Smooth muscle cell (in vitro differentiated cells): Measurements from ENCODE around the gene SESN1. TPM values are rescaled to one million over a fixed set of nuclear protein-coding genes. Genes with fewer than 3 reads are reported as not detected.

Source experiments
- DNase-seq: peaks from one replicate; lab custom pipeline; 2025; ENCODE audit not compliant: unreplicated experiment; lab: John Stamatoyannopoulos, UW
- H2AFZ ChIP-seq: fragments of 200-600 bp; sonication (generic); 2 replicates; pipeline ENCODE4 v1.6.0; 2016; ENCODE audit warnings: antibody characterized with exemption, low read depth, mild to moderate bottlenecking
- H3F3A ChIP-seq: fragments of 200-600 bp; sonication (generic); 2 replicates; pipeline ENCODE4 v1.6.0; 2017; ENCODE audit warnings: antibody characterized with exemption, low read depth
- H3K27ac ChIP-seq: fragments of 200-600 bp; sonication (generic); 2 replicates; pipeline ENCODE4 v1.5.1; 2016; ENCODE audit warnings: low read depth, mild to moderate bottlenecking
- H3K27me3 ChIP-seq: fragments of 200-600 bp; sonication (generic); 2 replicates; pipeline ENCODE4 v1.6.1; 2016; ENCODE audit warnings: low read depth, mild to moderate bottlenecking
- H3K36me3 ChIP-seq: fragments of 200-600 bp; sonication (generic); 2 replicates; pipeline ENCODE4 v1.5.1; 2016; ENCODE audit warnings: low read depth
- H3K4me1 ChIP-seq: fragments of 200-600 bp; sonication (generic); 2 replicates; pipeline ENCODE4 v1.5.1; 2016; ENCODE audit warnings: low read depth
- H3K4me2 ChIP-seq: fragments of 200-600 bp; sonication (generic); 2 replicates; pipeline ENCODE4 v1.6.0; 2016; ENCODE audit warnings: mild to moderate bottlenecking
- H3K4me3 ChIP-seq: fragments of 200-600 bp; sonication (generic); 2 replicates; pipeline ENCODE4 v1.5.1; 2016; ENCODE audit warnings: mild to moderate bottlenecking
- H3K79me2 ChIP-seq: fragments of 200-600 bp; sonication (generic); 2 replicates; pipeline ENCODE4 v1.6.0; 2016; ENCODE audit warnings: low read depth, mild to moderate bottlenecking
- H3K9ac ChIP-seq: fragments of 200-600 bp; sonication (generic); 2 replicates; pipeline ENCODE4 v1.6.0; 2016; ENCODE audit warnings: low read depth
- H3K9me3 ChIP-seq: fragments of 200-600 bp; sonication (generic); replicated peaks from 2 replicates; pipeline ENCODE4 v1.5.1; 2016; ENCODE audit warnings: low read depth
- H4K20me1 ChIP-seq: fragments of 200-600 bp; sonication (generic); 2 replicates; pipeline ENCODE4 v1.6.0; 2016; ENCODE audit warnings: low read depth
- WGBS: methylation state at CpG from one replicate; pipeline ENCODE4 v1.1.7; 2016; ENCODE audit warnings: low lambda C conversion rate; 5-methylcytosine and 5-hydroxymethylcytosine counted together
- polyA plus RNA-seq: library from polyadenylated mRNA; unstranded; fragments of >200 nt; fragmentation: Nextera tagmentation; extraction: Ambion mirVana; gene quantifications from 2 replicates; pipeline ENCODE4 v1.2.1, GENCODE V29; 2016
- total RNA-seq: library from RNA; depleted of rRNA; stranded (reverse); fragments of >200 nt; gene quantifications from 2 replicates; pipeline ENCODE4 v1.2.3, GENCODE V29; 2014
- TF ChIP-seq, protein P1 (sequence below): fragments of 200-600 bp; sonication (generic); IDR thresholded peaks from 2 replicates; pipeline ENCODE4 v1.5.1; 2017; ENCODE audit warnings: borderline replicate concordance, mild to moderate bottlenecking, antibody characterized with exemption; ENCODE audit not compliant: insufficient read depth, poor library complexity, severe bottlenecking

SESN1 gene
- total and polyA plus RNA-seq, 2 experiments from 2014 or later, result 24.1 to 38.7 TPM

DNA sequence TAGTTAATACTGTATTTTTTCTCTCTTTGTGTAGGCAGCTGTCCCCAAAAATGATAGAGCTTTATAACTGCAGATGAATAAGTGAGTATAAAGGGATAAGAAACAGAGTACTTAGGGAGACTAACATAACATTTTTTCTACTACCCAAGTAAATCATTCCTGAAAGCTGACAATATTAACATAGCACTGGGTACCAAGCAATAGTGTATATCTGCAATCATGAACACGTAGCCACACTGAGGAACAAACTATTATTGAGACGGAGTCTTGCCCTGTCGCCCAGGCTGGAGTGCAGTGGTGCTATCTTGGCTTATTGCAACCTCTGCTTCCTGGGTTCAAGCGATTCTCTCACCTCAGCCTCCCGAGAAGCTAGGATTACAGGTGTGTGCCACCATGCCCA is 105.9 kb downstream of the SESN1 start:
- H3K27ac ChIP-seq, result no peak overlapping the region
- TF ChIP-seq, protein P1, sequence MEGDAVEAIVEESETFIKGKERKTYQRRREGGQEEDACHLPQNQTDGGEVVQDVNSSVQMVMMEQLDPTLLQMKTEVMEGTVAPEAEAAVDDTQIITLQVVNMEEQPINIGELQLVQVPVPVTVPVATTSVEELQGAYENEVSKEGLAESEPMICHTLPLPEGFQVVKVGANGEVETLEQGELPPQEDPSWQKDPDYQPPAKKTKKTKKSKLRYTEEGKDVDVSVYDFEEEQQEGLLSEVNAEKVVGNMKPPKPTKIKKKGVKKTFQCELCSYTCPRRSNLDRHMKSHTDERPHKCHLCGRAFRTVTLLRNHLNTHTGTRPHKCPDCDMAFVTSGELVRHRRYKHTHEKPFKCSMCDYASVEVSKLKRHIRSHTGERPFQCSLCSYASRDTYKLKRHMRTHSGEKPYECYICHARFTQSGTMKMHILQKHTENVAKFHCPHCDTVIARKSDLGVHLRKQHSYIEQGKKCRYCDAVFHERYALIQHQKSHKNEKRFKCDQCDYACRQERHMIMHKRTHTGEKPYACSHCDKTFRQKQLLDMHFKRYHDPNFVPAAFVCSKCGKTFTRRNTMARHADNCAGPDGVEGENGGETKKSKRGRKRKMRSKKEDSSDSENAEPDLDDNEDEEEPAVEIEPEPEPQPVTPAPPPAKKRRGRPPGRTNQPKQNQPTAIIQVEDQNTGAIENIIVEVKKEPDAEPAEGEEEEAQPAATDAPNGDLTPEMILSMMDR, result no peak
- over 99% methylated on average over 5 of the region's 5 CpGs for WGBS
- H3K36me3 ChIP-seq, result peaks cover 34% of the 10 kb centered on the region
- H2AFZ ChIP-seq, result no peak overlapping the region
- H3K79me2 ChIP-seq, result no peaks in the 10 kb centered on the region
- H4K20me1 ChIP-seq, result peaks cover 8% of the 10 kb centered on the region
- H3K9me3 ChIP-seq, result no peaks in the 10 kb centered on the region
- no peaks in the 10 kb centered on the region for H3F3A ChIP-seq
- H3K27me3 ChIP-seq, result no peaks in the 10 kb centered on the region
- H3K4me2 ChIP-seq, result no peak overlapping the region
- H3K4me1 ChIP-seq, result no peaks in the 10 kb centered on the region
- no peak overlapping the region for H3K9ac ChIP-seq
- H3K4me3 ChIP-seq, result no peak overlapping the region
- no peak for DNase-seq

DNA sequence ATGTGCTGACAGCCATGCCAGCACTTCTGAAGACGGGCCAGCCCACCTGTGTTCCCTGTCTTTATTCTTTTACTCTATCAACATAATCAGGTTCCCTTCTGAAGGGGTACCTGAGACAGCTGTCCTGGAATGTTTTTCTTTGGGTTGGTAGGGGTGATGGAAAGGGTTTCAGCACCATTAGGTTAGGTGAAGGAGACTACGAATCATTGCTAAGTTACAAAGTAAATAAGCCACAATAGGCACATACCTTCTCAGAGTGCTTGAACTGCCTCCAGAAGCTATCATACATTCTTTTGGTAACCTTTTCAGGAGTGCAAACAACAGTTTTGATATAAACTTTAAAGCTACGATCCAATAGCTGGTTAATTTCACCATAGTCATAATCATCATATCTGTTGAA is 106.3 kb downstream of the SESN1 start:
- Histone ChIP-seq H3K9me3 (peaks cover under 1% of the 10 kb centered on the region), H3K4me1 (no peaks in the 10 kb centered on the region), H3K79me2 (no peaks in the 10 kb centered on the region), H3K36me3 (peaks cover 32% of the 10 kb centered on the region), H3K9ac (no peak overlapping the region), H3K4me3 (no peak overlapping the region), H3F3A (no peaks in the 10 kb centered on the region), H3K4me2 (no peak overlapping the region), H3K27me3 (no peaks in the 10 kb centered on the region), H2AFZ (no peak overlapping the region), H4K20me1 (peaks cover 8% of the 10 kb centered on the region), H3K27ac (no peak overlapping the region)
- TF ChIP-seq, protein P1, result no peak
- 97% methylated on average over 3 of the region's 3 CpGs for WGBS
- DNase-seq, result no peak

DNA sequence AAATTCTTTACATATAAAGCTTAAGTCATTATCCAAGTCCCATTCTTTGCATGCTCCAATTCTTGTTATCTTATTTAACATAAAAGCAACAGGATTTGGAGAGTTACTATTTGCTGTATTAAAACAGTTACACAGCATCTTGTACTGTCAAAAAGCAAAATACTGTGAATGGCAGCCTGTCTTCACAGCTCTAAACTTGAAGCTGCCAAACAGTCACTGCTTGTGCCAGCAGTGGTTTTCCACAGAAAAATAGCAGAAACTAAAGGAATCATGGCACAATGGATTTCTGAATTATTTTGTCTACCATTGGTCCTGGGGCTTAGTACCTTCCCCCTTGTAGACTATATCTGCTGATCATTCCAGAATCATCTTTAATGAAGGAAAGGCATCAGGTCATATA is 107.5 kb downstream of the SESN1 start:
- H3K36me3 ChIP-seq, result peaks cover 21% of the 10 kb centered on the region

DNA sequence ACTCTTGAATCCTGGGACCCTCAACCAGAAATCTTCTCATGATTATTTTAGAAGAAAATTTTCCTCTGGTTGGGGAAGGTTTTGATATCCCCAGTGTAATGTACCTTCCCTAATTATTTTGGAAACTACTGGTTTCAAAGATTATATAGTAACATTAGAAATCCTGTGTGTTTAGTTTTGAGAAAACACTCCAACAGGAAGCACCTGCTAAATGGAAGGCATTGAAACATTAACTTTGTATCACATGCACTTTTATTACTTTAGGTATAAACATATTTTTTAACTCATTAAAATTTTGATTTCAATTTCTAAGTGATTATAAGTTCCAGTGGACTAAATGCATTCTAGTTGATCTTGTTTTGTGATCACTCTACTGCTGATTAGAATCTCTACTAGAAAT is 109.3 kb downstream of the SESN1 start:
- peaks cover 3% of the 10 kb centered on the region for H3K9me3 ChIP-seq
- no peak overlapping the region for H3K4me2 ChIP-seq
- H3K4me3 ChIP-seq, result no peak overlapping the region
- H3K9ac ChIP-seq, result no peak overlapping the region
- no peaks in the 10 kb centered on the region for H3K27me3 ChIP-seq
- peaks cover 16% of the 10 kb centered on the region for H3K36me3 ChIP-seq
- no peak overlapping the region for H2AFZ ChIP-seq
- no peaks in the 10 kb centered on the region for H3K79me2 ChIP-seq
- DNase-seq, result no peak
- no peaks in the 10 kb centered on the region for H3F3A ChIP-seq
- H3K27ac ChIP-seq, result no peak overlapping the region
- TF ChIP-seq, protein P1, result no peak
- H4K20me1 ChIP-seq, result no peaks in the 10 kb centered on the region
- H3K4me1 ChIP-seq, result no peaks in the 10 kb centered on the region

More for the DNA sequence above, 107.5 kb downstream of the SESN1 start:
- Histone ChIP-seq H3F3A (no peaks in the 10 kb centered on the region), H3K9ac (no peak overlapping the region), H3K4me2 (no peak overlapping the region), H3K27me3 (no peaks in the 10 kb centered on the region), H3K4me1 (no peaks in the 10 kb centered on the region), H4K20me1 (no peaks in the 10 kb centered on the region), H3K27ac (no peak overlapping the region), H3K79me2 (no peaks in the 10 kb centered on the region), H2AFZ (no peak overlapping the region), H3K4me3 (no peak overlapping the region), H3K9me3 (peaks cover 3% of the 10 kb centered on the region)
- DNase-seq, result no peak
- TF ChIP-seq, protein P1, result no peak
